ENCODE data around the gene POU6F2. TPM values are rescaled to one million over a fixed set of nuclear protein-coding genes. Genes with fewer than 3 reads are reported as not detected.
A peak's percentile ranks its signal among the peaks of the same experiment; 100 is the strongest.

The POU6F2 gene
- total and polyA plus RNA-seq, 2 donors (not counting 1 experiment from before 2014, with no cell fraction given) = under 0.01 TPM; not detected in 1

GRCh38 chr7:39249635-39250152 is 272.0 kb downstream of the POU6F2 start:
- H2AFZ ChIP-seq (ENCODE audit: low read length) = no peak overlapping the region
- no peak for DNase-seq (ENCODE audit: low read depth in 2 of 2)
- H3K4me1 ChIP-seq (ENCODE audit: control insufficient read depth, extremely low read depth, insufficient read depth, low read length) = no peaks in the 10 kb centered on the region

GRCh38 chr7:39252916-39253315 is 275.2 kb downstream of the POU6F2 start:
- Histone ChIP-seq H3K4me1 (ENCODE audit: control insufficient read depth, extremely low read depth, insufficient read depth, low read length) (no peaks in the 10 kb centered on the region), H2AFZ (ENCODE audit: low read length) (no peak overlapping the region)
- no peak for TF ChIP-seq EZH2 (IDR thresholded peaks at IDR 0.05; ENCODE audit: low read length, missing control alignments)
- TF ChIP-seq CTCF (conservative IDR thresholded peaks at IDR 0.05 in 1 of 2, IDR thresholded peaks at IDR 0.05 in 1 of 2; ENCODE audit: low read depth in 1 of 2, low read length in 2 of 2) = no peak

More at GRCh38 chr7:39249635-39250152, 272.0 kb downstream of the POU6F2 start:
- H3K9ac ChIP-seq (ENCODE audit: insufficient read depth, low read length) = no peak overlapping the region
- H3K79me2 ChIP-seq (ENCODE audit: control insufficient read depth, insufficient read depth, low read length) = no peaks in the 10 kb centered on the region
- H3K36me3 ChIP-seq (ENCODE audit: control insufficient read depth, insufficient read depth, low read length) = no peaks in the 10 kb centered on the region
- no peak overlapping the region for H3K4me2 ChIP-seq (ENCODE audit: extremely low read depth, insufficient read depth, low read length)
- H3K27ac ChIP-seq (ENCODE audit: insufficient read depth, low read length) = no peak overlapping the region
- TF ChIP-seq CTCF (conservative IDR thresholded peaks at IDR 0.05 in 1 of 2, IDR thresholded peaks at IDR 0.05 in 1 of 2; ENCODE audit: low read depth in 1 of 2, low read length in 2 of 2) = no peak
- no peak for TF ChIP-seq EZH2 (IDR thresholded peaks at IDR 0.05; ENCODE audit: low read length, missing control alignments)
- no peaks in the 10 kb centered on the region for H3K9me3 ChIP-seq (ENCODE audit: control insufficient read depth, insufficient read depth, low read depth, low read length)
- H3K27me3 ChIP-seq (ENCODE audit: control insufficient read depth, insufficient read depth, low read length) = no peaks in the 10 kb centered on the region
- H3K4me3 ChIP-seq (replicated peaks in 1 of 4; ENCODE audit: control extremely low read depth in 1 of 4, insufficient read depth in 1 of 4, low read depth in 3 of 4, low read length in 4 of 4) = no peak overlapping the region
- H4K20me1 ChIP-seq (ENCODE audit: control insufficient read depth, extremely low read depth, insufficient read depth, low read length) = no peaks in the 10 kb centered on the region

GRCh38 chr7:39259391-39260003 is 281.8 kb downstream of the POU6F2 start:
- Histone ChIP-seq H3K9ac (ENCODE audit: insufficient read depth, low read length) (no peak overlapping the region), H3K27me3 (ENCODE audit: control insufficient read depth, insufficient read depth, low read length) (no peaks in the 10 kb centered on the region), H3K9me3 (ENCODE audit: control insufficient read depth, insufficient read depth, low read depth, low read length) (no peaks in the 10 kb centered on the region), H4K20me1 (ENCODE audit: control insufficient read depth, extremely low read depth, insufficient read depth, low read length) (no peaks in the 10 kb centered on the region), H3K4me1 (ENCODE audit: control insufficient read depth, extremely low read depth, insufficient read depth, low read length) (no peaks in the 10 kb centered on the region), H2AFZ (ENCODE audit: low read length) (no peak overlapping the region), H3K27ac (ENCODE audit: insufficient read depth, low read length) (no peak overlapping the region), H3K4me2 (ENCODE audit: extremely low read depth, insufficient read depth, low read length) (no peak overlapping the region), H3K4me3 (replicated peaks in 1 of 4; ENCODE audit: control extremely low read depth in 1 of 4, insufficient read depth in 1 of 4, low read depth in 3 of 4, low read length in 4 of 4) (no peak overlapping the region), H3K36me3 (ENCODE audit: control insufficient read depth, insufficient read depth, low read length) (no peaks in the 10 kb centered on the region), H3K79me2 (ENCODE audit: control insufficient read depth, insufficient read depth, low read length) (no peaks in the 10 kb centered on the region)
- no peak for TF ChIP-seq EZH2 (IDR thresholded peaks at IDR 0.05; ENCODE audit: low read length, missing control alignments)
- DNase-seq (ENCODE audit: low read depth in 2 of 2) = no peak

More at GRCh38 chr7:39252916-39253315, 275.2 kb downstream of the POU6F2 start:
- no peaks in the 10 kb centered on the region for H4K20me1 ChIP-seq (ENCODE audit: control insufficient read depth, extremely low read depth, insufficient read depth, low read length)
- no peak overlapping the region for H3K4me3 ChIP-seq (replicated peaks in 1 of 4; ENCODE audit: control extremely low read depth in 1 of 4, insufficient read depth in 1 of 4, low read depth in 3 of 4, low read length in 4 of 4)
- DNase-seq (ENCODE audit: low read depth in 2 of 2) = peak in 1 of 2 donors; percentile 63
- no peaks in the 10 kb centered on the region for H3K27me3 ChIP-seq (ENCODE audit: control insufficient read depth, insufficient read depth, low read length)
- no peak overlapping the region for H3K27ac ChIP-seq (ENCODE audit: insufficient read depth, low read length)
- H3K4me2 ChIP-seq (ENCODE audit: extremely low read depth, insufficient read depth, low read length) = no peak overlapping the region
- H3K79me2 ChIP-seq (ENCODE audit: control insufficient read depth, insufficient read depth, low read length) = no peaks in the 10 kb centered on the region
- no peaks in the 10 kb centered on the region for H3K9me3 ChIP-seq (ENCODE audit: control insufficient read depth, insufficient read depth, low read depth, low read length)
- no peak overlapping the region for H3K9ac ChIP-seq (ENCODE audit: insufficient read depth, low read length)
- no peaks in the 10 kb centered on the region for H3K36me3 ChIP-seq (ENCODE audit: control insufficient read depth, insufficient read depth, low read length)

All from fibroblast of lung (primary cell).